Measurements from ENCODE around the gene RWDD3.

The RWDD3 gene

GRCh38 chr1:95276429-95276828 lies 42.4 kb downstream of the RWDD3 start:
- H3K36me3 ChIP-seq (ENCODE audit: control insufficient read depth in 5 of 5, insufficient read depth in 5 of 5, low read length in 5 of 5), result no peaks in the 10 kb centered on the region
- no peak overlapping the region for H3K27ac ChIP-seq (ENCODE audit: low read depth, low read length)
- no peak overlapping the region for H3K4me3 ChIP-seq (ENCODE audit: low read depth in 1 of 5, low read length in 5 of 5)
- H3K9ac ChIP-seq (ENCODE audit: low read length in 5 of 5), result no peak overlapping the region
- peaks cover 0 to 11% (median 4%) of the 10 kb centered on the region in 5 donors for H3K9me3 ChIP-seq (ENCODE audit: control insufficient read depth in 5 of 5, low read length in 5 of 5)
- H3K27me3 ChIP-seq (ENCODE audit: control insufficient read depth in 5 of 5, insufficient read depth in 4 of 5, low read length in 5 of 5), result no peaks in the 10 kb centered on the region
- no peaks in the 10 kb centered on the region for H3K4me1 ChIP-seq (ENCODE audit: control insufficient read depth in 5 of 5, insufficient read depth in 5 of 5, low read length in 5 of 5)

GRCh38 chr1:95278173-95279006 lies 44.4 kb downstream of the RWDD3 start:
- Histone ChIP-seq H3K27ac (ENCODE audit: low read depth, low read length) (no peak overlapping the region), H3K4me1 (ENCODE audit: control insufficient read depth in 5 of 5, insufficient read depth in 5 of 5, low read length in 5 of 5) (no peaks in the 10 kb centered on the region), H3K9ac (ENCODE audit: low read length in 5 of 5) (no peak overlapping the region), H3K4me3 (ENCODE audit: low read depth in 1 of 5, low read length in 5 of 5) (no peak overlapping the region), H3K36me3 (ENCODE audit: control insufficient read depth in 5 of 5, insufficient read depth in 5 of 5, low read length in 5 of 5) (no peaks in the 10 kb centered on the region), H3K9me3 (ENCODE audit: control insufficient read depth in 5 of 5, low read length in 5 of 5) (peaks cover 0 to 4% (median 0%) of the 10 kb centered on the region in 5 donors), H3K27me3 (ENCODE audit: control insufficient read depth in 5 of 5, insufficient read depth in 4 of 5, low read length in 5 of 5) (no peaks in the 10 kb centered on the region)

GRCh38 chr1:95281781-95282517 lies 47.9 kb downstream of the RWDD3 start:
- no peak overlapping the region for H3K4me3 ChIP-seq (ENCODE audit: low read depth in 1 of 5, low read length in 5 of 5)
- H3K4me1 ChIP-seq (ENCODE audit: control insufficient read depth in 5 of 5, insufficient read depth in 5 of 5, low read length in 5 of 5), result no peaks in the 10 kb centered on the region
- H3K36me3 ChIP-seq (ENCODE audit: control insufficient read depth in 5 of 5, insufficient read depth in 5 of 5, low read length in 5 of 5), result no peaks in the 10 kb centered on the region
- H3K9me3 ChIP-seq (ENCODE audit: control insufficient read depth in 5 of 5, low read length in 5 of 5), result no peaks in the 10 kb centered on the region
- no peaks in the 10 kb centered on the region for H3K27me3 ChIP-seq (ENCODE audit: control insufficient read depth in 5 of 5, insufficient read depth in 4 of 5, low read length in 5 of 5)
- no peak overlapping the region for H3K27ac ChIP-seq (ENCODE audit: low read depth, low read length)
- H3K9ac ChIP-seq (ENCODE audit: low read length in 5 of 5), result no peak overlapping the region

GRCh38 chr1:95282518-95282895 lies 48.5 kb downstream of the RWDD3 start:
- H3K9me3 ChIP-seq (ENCODE audit: control insufficient read depth in 5 of 5, low read length in 5 of 5), result no peaks in the 10 kb centered on the region
- no peak overlapping the region for H3K9ac ChIP-seq (ENCODE audit: low read length in 5 of 5)
- H3K4me3 ChIP-seq (ENCODE audit: low read depth in 1 of 5, low read length in 5 of 5), result no peak overlapping the region

GRCh38 chr1:95284420-95284819 lies 50.4 kb downstream of the RWDD3 start:
- H3K4me3 ChIP-seq (ENCODE audit: low read depth in 1 of 5, low read length in 5 of 5), result no peak overlapping the region
- no peaks in the 10 kb centered on the region for H3K9me3 ChIP-seq (ENCODE audit: control insufficient read depth in 5 of 5, low read length in 5 of 5)
- no peaks in the 10 kb centered on the region for H3K36me3 ChIP-seq (ENCODE audit: control insufficient read depth in 5 of 5, insufficient read depth in 5 of 5, low read length in 5 of 5)
- no peaks in the 10 kb centered on the region for H3K27me3 ChIP-seq (ENCODE audit: control insufficient read depth in 5 of 5, insufficient read depth in 4 of 5, low read length in 5 of 5)
- H3K4me1 ChIP-seq (ENCODE audit: control insufficient read depth in 5 of 5, insufficient read depth in 5 of 5, low read length in 5 of 5), result no peaks in the 10 kb centered on the region
- H3K27ac ChIP-seq (ENCODE audit: low read depth, low read length), result no peak overlapping the region
- H3K9ac ChIP-seq (ENCODE audit: low read length in 5 of 5), result no peak overlapping the region

More at GRCh38 chr1:95282518-95282895, 48.5 kb downstream of the RWDD3 start:
- Histone ChIP-seq H3K27me3 (ENCODE audit: control insufficient read depth in 5 of 5, insufficient read depth in 4 of 5, low read length in 5 of 5) (no peaks in the 10 kb centered on the region), H3K4me1 (ENCODE audit: control insufficient read depth in 5 of 5, insufficient read depth in 5 of 5, low read length in 5 of 5) (no peaks in the 10 kb centered on the region), H3K36me3 (ENCODE audit: control insufficient read depth in 5 of 5, insufficient read depth in 5 of 5, low read length in 5 of 5) (no peaks in the 10 kb centered on the region), H3K27ac (ENCODE audit: low read depth, low read length) (no peak overlapping the region)

- Histone ChIP-seq H3K9me3 (ENCODE audit: control insufficient read depth in 5 of 5, low read length in 5 of 5) (no peaks in the 10 kb centered on the region), H3K4me3 (ENCODE audit: low read depth in 1 of 5, low read length in 5 of 5) (no peak overlapping the region), H3K36me3 (ENCODE audit: control insufficient read depth in 5 of 5, insufficient read depth in 5 of 5, low read length in 5 of 5) (no peaks in the 10 kb centered on the region), H3K27ac (ENCODE audit: low read depth, low read length) (no peak overlapping the region), H3K9ac (ENCODE audit: low read length in 5 of 5) (no peak overlapping the region), H3K4me1 (ENCODE audit: control insufficient read depth in 5 of 5, insufficient read depth in 5 of 5, low read length in 5 of 5) (no peaks in the 10 kb centered on the region), H3K27me3 (ENCODE audit: control insufficient read depth in 5 of 5, insufficient read depth in 4 of 5, low read length in 5 of 5) (no peaks in the 10 kb centered on the region)
Measured at GRCh38 chr1:95286479-95286878, 52.5 kb downstream of the RWDD3 start.

- Histone ChIP-seq H3K4me3 (ENCODE audit: low read depth in 1 of 5, low read length in 5 of 5) (no peak overlapping the region), H3K27me3 (ENCODE audit: control insufficient read depth in 5 of 5, insufficient read depth in 4 of 5, low read length in 5 of 5) (no peaks in the 10 kb centered on the region), H3K4me1 (ENCODE audit: control insufficient read depth in 5 of 5, insufficient read depth in 5 of 5, low read length in 5 of 5) (no peaks in the 10 kb centered on the region), H3K9ac (ENCODE audit: low read length in 5 of 5) (no peak overlapping the region), H3K27ac (ENCODE audit: low read depth, low read length) (no peak overlapping the region), H3K9me3 (ENCODE audit: control insufficient read depth in 5 of 5, low read length in 5 of 5) (no peaks in the 10 kb centered on the region), H3K36me3 (ENCODE audit: control insufficient read depth in 5 of 5, insufficient read depth in 5 of 5, low read length in 5 of 5) (no peaks in the 10 kb centered on the region)
Measured at GRCh38 chr1:95287081-95287480, 53.1 kb downstream of the RWDD3 start.

- Histone ChIP-seq H3K27me3 (ENCODE audit: control insufficient read depth in 5 of 5, insufficient read depth in 4 of 5, low read length in 5 of 5) (no peaks in the 10 kb centered on the region), H3K27ac (ENCODE audit: low read depth, low read length) (no peak overlapping the region), H3K4me1 (ENCODE audit: control insufficient read depth in 5 of 5, insufficient read depth in 5 of 5, low read length in 5 of 5) (no peaks in the 10 kb centered on the region), H3K9ac (ENCODE audit: low read length in 5 of 5) (no peak overlapping the region), H3K9me3 (ENCODE audit: control insufficient read depth in 5 of 5, low read length in 5 of 5) (no peaks in the 10 kb centered on the region), H3K36me3 (ENCODE audit: control insufficient read depth in 5 of 5, insufficient read depth in 5 of 5, low read length in 5 of 5) (no peaks in the 10 kb centered on the region), H3K4me3 (ENCODE audit: low read depth in 1 of 5, low read length in 5 of 5) (no peak overlapping the region)
Measured at GRCh38 chr1:95287825-95288224, 53.8 kb downstream of the RWDD3 start.
